SK-N-DZ (cell line): ENCODE data around the gene NUP153.
"Not testable (repeated sequence)": the region's sequence is repeated elsewhere in the genome, so short reads cannot be mapped to it uniquely, and the experiment has no call there.

Experiments
- DNase-seq: peaks from one replicate; pipeline ENCODE4 v3.0.0-alpha.2; 2015; ENCODE audit warnings: low spot score

NUP153 gene

GRCh38 chr6:17610835-17611234 lies 95.9 kb downstream of the NUP153 start:
- DNase-seq = no peak

- no peak for DNase-seq
Measured at GRCh38 chr6:17606606-17607005, 100.1 kb downstream of the NUP153 start.

GRCh38 chr6:17602888-17603287 lies 103.8 kb downstream of the NUP153 start:
- no peak for DNase-seq

GRCh38 chr6:17601386-17601703 lies 105.4 kb downstream of the NUP153 start:
- no peak for DNase-seq

- DNase-seq = peak; percentile 63
Measured at GRCh38 chr6:17600527-17601385, 106.0 kb downstream of the NUP153 start.

- peak; percentile 89 for DNase-seq
Measured at GRCh38 chr6:17599877-17600526, 106.7 kb downstream of the NUP153 start, which contains the start of gene FAM8A1. FAM8A1 (plus strand) TSS chr6:17600302; CDS start chr6:17600410, 108 bp downstream.

- no peak for DNase-seq
Measured at GRCh38 chr6:17596085-17596484, 110.6 kb downstream of the NUP153 start.

- DNase-seq = no peak
Measured at GRCh38 chr6:17593246-17593645, 113.5 kb downstream of the NUP153 start.

- DNase-seq = no peak
Measured at GRCh38 chr6:17591287-17591686, 115.4 kb downstream of the NUP153 start.

- DNase-seq = no peak
Measured at GRCh38 chr6:17589406-17590096, 117.2 kb downstream of the NUP153 start.

- no peak for DNase-seq
Measured at GRCh38 chr6:17588011-17588410, 118.7 kb downstream of the NUP153 start.

GRCh38 chr6:17586623-17587022 lies 120.1 kb downstream of the NUP153 start:
- DNase-seq = not testable (repeated sequence)

- peak; percentile 22 for DNase-seq
Measured at GRCh38 chr6:17585766-17586490, 120.8 kb downstream of the NUP153 start.

GRCh38 chr6:17584241-17584803 lies 122.4 kb downstream of the NUP153 start:
- DNase-seq = peak; percentile 82

GRCh38 chr6:17583811-17584210 lies 122.9 kb downstream of the NUP153 start:
- DNase-seq = no peak

- not testable (repeated sequence) for DNase-seq
Measured at GRCh38 chr6:17581282-17581681, 125.4 kb downstream of the NUP153 start.

- peak; percentile 68 for DNase-seq
Measured at GRCh38 chr6:17580518-17581048, 126.1 kb downstream of the NUP153 start.

GRCh38 chr6:17577059-17577458 lies 129.7 kb downstream of the NUP153 start:
- DNase-seq = no peak

GRCh38 chr6:17574866-17575560 lies 131.7 kb downstream of the NUP153 start:
- DNase-seq = no peak

- DNase-seq = no peak
Measured at GRCh38 chr6:17565399-17565798, 141.3 kb downstream of the NUP153 start.
